HG02852 (cell line): ENCODE measurements around the gene MEG3.
"Not testable (repeated sequence)": the region's sequence is repeated elsewhere in the genome, so short reads cannot be mapped to it uniquely, and the experiment has no call there.

ENCODE experiments used
- ATAC-seq: cut with Tn5 transposase; IDR thresholded peaks from one replicate; pipeline ENCODE4 v1.9.1; 2021; ENCODE audit warnings: mild to moderate bottlenecking, moderate library complexity; ENCODE audit not compliant: unreplicated experiment

MEG3 gene

GRCh38 chr14:100788517-100788916 lies 37.4 kb upstream of the MEG3 start:
- ATAC-seq = no peak

- no peak for ATAC-seq
Measured at GRCh38 chr14:100788942-100789341, 37.0 kb upstream of the MEG3 start.

- ATAC-seq = no peak
Measured at GRCh38 chr14:100789460-100790417, 36.2 kb upstream of the MEG3 start.

GRCh38 chr14:100790502-100791347 lies 35.2 kb upstream of the MEG3 start:
- no peak for ATAC-seq

- no peak for ATAC-seq
Measured at GRCh38 chr14:100791348-100791735, 34.6 kb upstream of the MEG3 start.

- ATAC-seq = no peak
Measured at GRCh38 chr14:100791995-100792394, 33.9 kb upstream of the MEG3 start.

GRCh38 chr14:100796946-100797345 lies 29.0 kb upstream of the MEG3 start:
- ATAC-seq = no peak

- no peak for ATAC-seq
Measured at GRCh38 chr14:100800041-100800440, 25.9 kb upstream of the MEG3 start.

- not testable (repeated sequence) for ATAC-seq
Measured at GRCh38 chr14:100801433-100801832, 24.5 kb upstream of the MEG3 start.

GRCh38 chr14:100802179-100802578 lies 23.7 kb upstream of the MEG3 start:
- no peak for ATAC-seq

GRCh38 chr14:100802766-100803165 lies 23.2 kb upstream of the MEG3 start:
- no peak for ATAC-seq

GRCh38 chr14:100803226-100803625 lies 22.7 kb upstream of the MEG3 start:
- no peak for ATAC-seq

- ATAC-seq = no peak
Measured at GRCh38 chr14:100803676-100804075, 22.2 kb upstream of the MEG3 start.

- ATAC-seq = no peak
Measured at GRCh38 chr14:100804138-100804537, 21.8 kb upstream of the MEG3 start.

- no peak for ATAC-seq
Measured at GRCh38 chr14:100804558-100805309, 21.2 kb upstream of the MEG3 start.

GRCh38 chr14:100806386-100806785 lies 19.5 kb upstream of the MEG3 start:
- no peak for ATAC-seq

- ATAC-seq = no peak
Measured at GRCh38 chr14:100807496-100807895, 18.4 kb upstream of the MEG3 start.

GRCh38 chr14:100807979-100808734 lies 17.8 kb upstream of the MEG3 start:
- ATAC-seq = no peak

GRCh38 chr14:100810435-100810834 lies 15.5 kb upstream of the MEG3 start:
- no peak for ATAC-seq

- no peak for ATAC-seq
Measured at GRCh38 chr14:100810861-100811461, 15.0 kb upstream of the MEG3 start.
